ENCODE results near the gene CADPS. TPM values are rescaled to one million over a fixed set of nuclear protein-coding genes. Genes with fewer than 3 reads are reported as not detected.

Gene CADPS
- total RNA-seq, 2 experiments from 2014 or later = not detected

GRCh38 chr3:62372621-62373041, 502.6 kb downstream of the CADPS start:
- H3K4me3 Mint-ChIP-seq = no peak overlapping the region
- intact Hi-C loops (cut with DNase I, micrococcal nuclease) = loop anchor here (10.0 kb wide), 2 partner anchors 502 to 808 kb away; partner anchors contain the start of genes CADPS (in 1 of the 2) and PTPRG (in 1 of the 2)
- DNase-seq (no peak), ATAC-seq (no peak)
- H3K36me3 Mint-ChIP-seq (ENCODE audit: low read depth) = no peaks in the 10 kb centered on the region
- H3K27ac Mint-ChIP-seq = no peak overlapping the region
- peaks cover 74% of the 10 kb centered on the region for H3K27me3 Mint-ChIP-seq
- no peaks in the 10 kb centered on the region for H3K9me3 Mint-ChIP-seq (ENCODE audit: low read depth)
- ChIA-PET CTCF (no interaction called here), POLR2A (no interaction called here)
- H3K4me1 Mint-ChIP-seq = peaks cover 7% of the 10 kb centered on the region

GRCh38 chr3:62371720-62372591, 503.3 kb downstream of the CADPS start:
- Mint-ChIP-seq H3K9me3 (ENCODE audit: low read depth) (no peaks in the 10 kb centered on the region), H3K36me3 (ENCODE audit: low read depth) (no peaks in the 10 kb centered on the region), H3K27ac (no peak overlapping the region), H3K4me1 (peaks cover 7% of the 10 kb centered on the region), H3K4me3 (no peak overlapping the region), H3K27me3 (peaks cover 77% of the 10 kb centered on the region)
- intact Hi-C loops (cut with DNase I, micrococcal nuclease) = loop anchor here (10.0 kb wide), 2 partner anchors 503 to 807 kb away; partner anchors contain the start of genes CADPS (in 1 of the 2) and PTPRG (in 1 of the 2)
- ATAC-seq (no peak), DNase-seq (no peak)
- ChIA-PET POLR2A (no interaction called here), CTCF (no interaction called here)

DNA sequence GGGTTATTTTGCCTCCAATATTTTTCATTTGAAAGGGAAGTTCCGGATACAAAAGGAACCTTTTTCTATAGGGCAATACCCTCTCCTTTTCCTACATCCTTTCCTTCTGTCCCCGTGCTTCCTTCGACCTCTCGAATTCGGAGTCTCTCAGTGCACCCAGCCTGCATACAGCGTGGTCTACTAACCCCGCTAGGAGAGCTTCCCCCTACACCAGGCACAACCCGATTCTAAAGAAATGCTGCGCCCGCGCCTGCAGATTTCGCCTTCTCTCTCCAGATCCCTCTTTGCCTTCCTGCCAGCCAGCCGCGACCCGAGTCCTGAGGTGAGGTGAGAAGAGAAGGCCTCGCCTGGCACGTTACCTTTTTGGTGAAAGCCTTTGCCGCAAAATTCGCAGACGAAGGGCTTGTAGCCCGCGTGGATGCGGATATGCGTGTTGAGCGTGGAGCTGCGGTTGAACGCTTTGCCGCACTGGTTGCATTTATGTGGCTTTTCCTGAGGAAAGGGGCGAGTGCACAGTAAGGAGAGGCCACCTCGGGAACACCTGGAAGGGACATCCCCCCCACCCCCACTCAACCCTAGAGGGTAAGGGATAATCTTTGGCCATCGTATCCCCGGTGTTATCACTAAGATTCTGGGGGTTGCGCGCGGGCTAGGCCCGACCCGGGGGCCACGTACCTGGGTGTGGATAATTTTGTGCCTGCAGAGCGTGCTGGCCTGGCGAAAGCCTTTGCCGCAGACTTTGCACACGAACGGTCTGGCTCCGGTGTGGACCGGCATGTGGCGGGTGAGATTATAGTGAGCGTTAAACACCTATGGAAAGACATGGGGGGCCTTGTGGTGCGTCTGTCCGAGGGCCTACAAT, 504.1 kb downstream of the CADPS start:
- DNase-seq = no peak
- ATAC-seq = no peak
- intact Hi-C loops (cut with DNase I, micrococcal nuclease) = loop anchor here (1.0 to 10.0 kb wide), 3 partner anchors 7 to 806 kb away; partner anchors contain the start of genes CADPS (in 1 of the 2) and PTPRG (in 1 of the 2)
- Mint-ChIP-seq H3K4me1 (peaks cover 7% of the 10 kb centered on the region), H3K27me3 (peaks cover 78% of the 10 kb centered on the region), H3K9me3 (ENCODE audit: low read depth) (no peaks in the 10 kb centered on the region), H3K36me3 (ENCODE audit: low read depth) (no peaks in the 10 kb centered on the region), H3K4me3 (no peak overlapping the region), H3K27ac (no peak overlapping the region)
- CTCF ChIA-PET = no interaction called here
- POLR2A ChIA-PET = no interaction called here

DNA sequence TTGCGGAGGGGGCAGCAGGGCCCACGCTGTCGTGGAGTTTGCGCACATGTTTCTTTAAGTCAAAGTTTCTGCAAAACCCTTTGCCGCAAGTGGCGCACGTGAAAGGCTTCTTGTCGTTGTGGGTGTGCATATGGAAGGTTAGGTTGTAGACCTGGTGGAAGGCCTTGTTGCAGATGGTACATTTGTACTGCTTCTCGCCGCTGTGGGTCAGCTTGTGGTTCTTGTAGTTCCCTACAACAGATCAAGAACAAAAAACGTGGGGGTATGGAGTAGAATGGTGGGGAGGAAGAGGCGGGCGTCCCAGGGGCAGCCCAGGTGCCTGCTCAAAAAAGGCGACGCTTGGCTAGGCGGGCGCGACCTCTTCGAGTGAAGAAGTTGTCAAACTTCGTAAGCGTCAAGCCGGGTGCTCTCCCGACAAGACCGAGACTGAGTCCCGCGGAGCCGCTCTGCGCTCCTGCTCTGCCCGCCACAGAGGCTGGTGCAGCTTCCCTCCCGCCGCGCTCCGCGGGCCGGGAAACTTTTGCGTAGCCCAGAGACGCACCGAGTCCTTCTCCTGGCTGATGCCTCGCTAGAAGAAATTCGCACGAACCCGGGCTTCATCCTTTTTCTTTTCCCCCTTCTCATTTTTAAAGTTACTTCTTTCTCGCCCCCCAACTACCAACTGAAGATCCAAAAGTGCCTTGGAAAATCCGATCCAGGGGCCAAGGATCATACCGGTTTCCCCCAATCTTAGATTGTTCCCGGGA, 504.9 kb downstream of the CADPS start:
- Mint-ChIP-seq H3K36me3 (ENCODE audit: low read depth) (no peaks in the 10 kb centered on the region), H3K4me1 (peaks cover 7% of the 10 kb centered on the region), H3K4me3 (no peak overlapping the region), H3K27ac (no peak overlapping the region), H3K27me3 (peaks cover 78% of the 10 kb centered on the region), H3K9me3 (ENCODE audit: low read depth) (no peaks in the 10 kb centered on the region)
- DNase-seq (peak; percentile 15), ATAC-seq (no peak)
- intact Hi-C loops (cut with DNase I, micrococcal nuclease) = loop anchor here (1.0 to 10.0 kb wide), 3 partner anchors 8 to 805 kb away; partner anchors contain the start of genes CADPS (in 1 of the 2) and PTPRG (in 1 of the 2)
- ChIA-PET CTCF (no interaction called here), POLR2A (no interaction called here)

DNA sequence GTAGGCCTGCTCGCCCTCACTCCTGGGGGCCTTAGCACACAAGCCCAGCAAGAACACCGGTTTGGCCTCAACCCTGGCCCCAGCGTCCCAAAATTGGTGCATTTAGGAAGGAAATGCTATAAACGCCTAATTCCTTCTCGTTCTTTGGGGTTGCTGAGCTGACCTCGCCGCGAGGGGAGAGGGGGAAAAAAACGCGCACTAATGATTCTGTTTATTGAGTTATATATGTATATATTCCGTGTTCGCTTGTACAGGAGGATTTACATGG, 505.8 kb downstream of the CADPS start:
- intact Hi-C loops (cut with DNase I, micrococcal nuclease) = loop anchor here in 1 of 2 experiments (5.0 kb wide), 1 partner anchor 807 kb away; the partner anchor contains the start of gene PTPRG
- no peak overlapping the region for H3K4me3 Mint-ChIP-seq
- peaks cover 7% of the 10 kb centered on the region for H3K4me1 Mint-ChIP-seq
- ChIA-PET CTCF (no interaction called here), POLR2A (no interaction called here)
- peaks cover 76% of the 10 kb centered on the region for H3K27me3 Mint-ChIP-seq
- H3K27ac Mint-ChIP-seq = no peak overlapping the region
- H3K9me3 Mint-ChIP-seq (ENCODE audit: low read depth) = no peaks in the 10 kb centered on the region
- DNase-seq = no peak
- no peaks in the 10 kb centered on the region for H3K36me3 Mint-ChIP-seq (ENCODE audit: low read depth)
- no peak for ATAC-seq

GRCh38 chr3:62368705-62369475, 506.3 kb downstream of the CADPS start:
- ChIA-PET POLR2A (no interaction called here), CTCF (interaction anchor here (0.6 kb wide), 1 partner anchor 12 kb away, joined by 3 read pairs; no protein-coding TSS in a partner anchor)
- intact Hi-C loops (cut with DNase I, micrococcal nuclease) = loop anchor here in 1 of 2 experiments (5.0 kb wide), 1 partner anchor 807 kb away; the partner anchor contains the start of gene PTPRG
- no peaks in the 10 kb centered on the region for H3K9me3 Mint-ChIP-seq (ENCODE audit: low read depth)
- no peak overlapping the region for H3K4me3 Mint-ChIP-seq
- H3K27me3 Mint-ChIP-seq = peaks cover 70% of the 10 kb centered on the region
- ATAC-seq (no peak), DNase-seq (peak; percentile 21)
- peaks cover 3% of the 10 kb centered on the region for H3K4me1 Mint-ChIP-seq
- no peak overlapping the region for H3K27ac Mint-ChIP-seq
- no peaks in the 10 kb centered on the region for H3K36me3 Mint-ChIP-seq (ENCODE audit: low read depth)

- DNase-seq = no peak
- Mint-ChIP-seq H3K27me3 (peaks cover 66% of the 10 kb centered on the region), H3K9me3 (ENCODE audit: low read depth) (no peaks in the 10 kb centered on the region), H3K27ac (no peak overlapping the region), H3K4me1 (peaks cover 3% of the 10 kb centered on the region), H3K36me3 (ENCODE audit: low read depth) (no peaks in the 10 kb centered on the region), H3K4me3 (no peak overlapping the region)
- ATAC-seq = no peak
- ChIA-PET CTCF (interaction anchor here (0.5 to 0.6 kb wide), 2 partner anchors 11 to 527 kb away, joined by 3 to 4 read pairs; no protein-coding TSS in a partner anchor), POLR2A (no interaction called here)
- intact Hi-C loops (cut with DNase I, micrococcal nuclease) = loop anchor here in 1 of 2 experiments (5.0 kb wide), 1 partner anchor 806 kb away; the partner anchor contains the start of gene PTPRG
These were observed 506.9 kb downstream of the CADPS start for GRCh38 chr3:62368290-62368704.

DNA sequence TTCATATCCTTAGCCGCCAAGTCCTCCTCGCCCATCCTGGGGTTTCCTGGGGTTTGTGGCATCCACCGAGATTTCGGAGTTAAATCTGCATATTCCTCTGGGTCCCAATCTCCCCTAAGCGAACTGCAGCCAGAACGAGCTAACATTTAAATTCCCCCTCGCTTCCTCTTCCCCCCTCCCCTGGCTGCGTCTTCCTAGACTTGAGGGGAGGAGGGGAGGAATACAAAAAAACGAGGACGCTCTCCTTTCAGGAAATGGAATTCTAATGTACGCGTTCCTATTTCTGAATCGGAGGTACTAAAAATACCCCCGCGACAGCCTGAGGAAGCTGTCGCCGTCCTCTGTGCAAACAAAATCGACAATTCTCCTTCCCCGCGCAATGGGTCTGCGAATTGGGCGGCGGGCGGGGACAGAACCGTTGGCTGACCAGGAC, 507.4 kb downstream of the CADPS start:
- CTCF ChIA-PET = interaction anchor here (0.5 kb wide), 1 partner anchor 527 kb away, joined by 4 read pairs; no protein-coding TSS in a partner anchor
- DNase-seq = no peak
- intact Hi-C loops (cut with DNase I, micrococcal nuclease) = loop anchor here in 1 of 2 experiments (5.0 kb wide), 1 partner anchor 805 kb away; the partner anchor contains the start of gene PTPRG
- no peaks in the 10 kb centered on the region for H3K4me1 Mint-ChIP-seq
- H3K27me3 Mint-ChIP-seq = peaks cover 63% of the 10 kb centered on the region
- H3K36me3 Mint-ChIP-seq (ENCODE audit: low read depth) = no peaks in the 10 kb centered on the region
- no peak for ATAC-seq
- no peak overlapping the region for H3K4me3 Mint-ChIP-seq
- H3K27ac Mint-ChIP-seq = no peak overlapping the region
- POLR2A ChIA-PET = no interaction called here
- no peaks in the 10 kb centered on the region for H3K9me3 Mint-ChIP-seq (ENCODE audit: low read depth)

GRCh38 chr3:62366126-62366484, 509.1 kb downstream of the CADPS start:
- Mint-ChIP-seq H3K4me3 (no peak overlapping the region), H3K9me3 (ENCODE audit: low read depth) (peaks cover 3% of the 10 kb centered on the region), H3K36me3 (ENCODE audit: low read depth) (no peaks in the 10 kb centered on the region), H3K27ac (no peak overlapping the region), H3K27me3 (peaks cover 55% of the 10 kb centered on the region), H3K4me1 (no peaks in the 10 kb centered on the region)
- DNase-seq (no peak), ATAC-seq (no peak)
- ChIA-PET POLR2A (no interaction called here), CTCF (interaction anchor here (1.2 kb wide), 1 partner anchor 34 kb away, joined by 3 read pairs; no protein-coding TSS in a partner anchor)
- intact Hi-C loops (cut with DNase I, micrococcal nuclease) = loop anchor here in 1 of 2 experiments (5.0 kb wide), 1 partner anchor 804 kb away; the partner anchor contains the start of gene PTPRG

Measured in activated CD4-positive, alpha-beta T cell treated with anti-CD3 and anti-CD28 coated beads for 36 hours (primary cell).